GM18499 (cell line): ENCODE measurements around the gene ZNF148.

Experiments used
- ATAC-seq: cut with Tn5 transposase; IDR thresholded peaks from one replicate; pipeline ENCODE4 v1.9.1; 2021; ENCODE audit warnings: moderate number of reproducible peaks; ENCODE audit not compliant: insufficient read depth, unreplicated experiment

The ZNF148 gene

DNA sequence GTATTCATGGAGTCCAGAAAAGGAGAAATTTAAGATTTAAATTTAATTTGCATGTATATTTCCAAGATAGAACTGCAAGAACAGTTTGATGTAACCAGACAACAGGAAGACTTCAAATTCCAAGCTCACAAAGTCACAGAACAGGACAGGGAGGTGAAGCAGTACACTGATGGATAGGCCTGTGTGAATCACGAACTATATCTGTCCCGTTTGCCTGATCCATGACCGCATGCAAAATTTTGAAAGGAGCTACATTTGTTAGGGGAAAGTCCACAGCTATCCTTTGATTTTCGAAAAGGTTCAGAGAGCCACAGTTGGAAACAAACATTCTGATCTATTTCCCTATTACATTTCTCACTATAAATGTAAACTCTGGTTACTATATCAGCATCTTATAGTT lies 83.1 kb downstream of the ZNF148 start:
- no peak for ATAC-seq

DNA sequence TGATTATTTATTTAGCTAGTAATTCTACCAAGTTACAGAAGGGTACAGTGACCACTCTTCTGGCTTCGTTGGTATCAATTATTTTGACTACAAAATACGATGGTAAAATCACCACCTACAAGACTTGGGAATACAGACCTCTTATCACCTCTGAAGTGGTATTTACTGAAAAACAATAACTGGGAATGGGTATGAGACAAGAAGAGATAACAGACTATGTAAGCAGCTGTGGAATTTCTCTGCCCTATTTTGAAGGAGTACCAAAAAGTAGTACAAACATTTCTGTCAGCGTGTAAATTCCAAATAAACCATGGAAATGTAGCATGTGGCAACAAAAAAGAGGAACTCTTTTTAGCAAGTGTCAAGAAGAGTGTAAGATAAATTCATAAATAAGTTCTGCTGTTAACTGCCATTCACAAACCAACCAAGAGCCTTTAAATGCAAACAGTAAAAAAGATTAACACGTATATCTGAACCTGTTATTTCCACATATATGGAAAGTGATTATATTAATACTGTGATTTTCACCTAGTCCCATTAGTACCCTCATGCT lies 85.6 kb downstream of the ZNF148 start:
- no peak for ATAC-seq

DNA sequence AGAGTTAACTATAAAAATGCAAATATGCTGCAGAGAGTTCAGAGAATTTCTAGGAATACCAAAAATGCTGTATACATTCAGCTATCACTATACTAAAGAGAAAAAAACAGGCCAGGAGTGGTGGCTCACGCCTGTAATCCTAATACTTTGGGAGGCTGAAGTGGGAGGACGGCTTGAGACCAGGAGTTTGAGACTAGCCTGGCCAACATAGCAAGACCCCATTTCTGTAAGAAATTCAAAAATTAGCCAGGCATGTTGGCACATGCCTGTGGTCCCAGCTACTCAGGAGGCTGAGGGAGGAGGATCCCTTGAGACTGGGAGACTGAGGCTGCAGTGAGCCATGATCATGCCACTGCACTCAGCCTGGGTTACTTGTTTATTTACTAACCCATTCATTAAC lies 87.9 kb downstream of the ZNF148 start:
- ATAC-seq = no peak

GRCh38 chr3:125281381-125281780 lies 93.7 kb downstream of the ZNF148 start:
- ATAC-seq = no peak

GRCh38 chr3:125280668-125281361 lies 94.3 kb downstream of the ZNF148 start:
- ATAC-seq = no peak

GRCh38 chr3:125278155-125278554 lies 97.0 kb downstream of the ZNF148 start:
- ATAC-seq = no peak

DNA sequence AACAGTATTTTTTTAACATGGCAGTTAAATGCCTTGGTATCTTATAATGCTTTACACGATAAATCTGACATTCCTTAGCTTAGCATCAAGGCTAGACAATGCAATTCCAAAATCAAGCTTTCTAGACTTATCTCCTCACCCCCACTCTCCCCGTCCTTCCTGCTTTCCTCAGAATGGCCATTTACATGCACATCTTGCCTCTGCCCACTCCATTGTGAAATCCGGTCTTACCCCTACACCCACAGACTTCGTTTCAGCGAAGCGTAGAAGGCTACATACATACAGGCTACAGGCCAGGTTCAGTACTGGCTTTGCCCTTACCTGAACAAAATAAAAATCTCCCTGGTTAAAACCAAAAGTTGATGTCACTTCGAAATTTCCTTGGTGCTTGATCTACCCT lies 104.0 kb downstream of the ZNF148 start:
- no peak for ATAC-seq

DNA sequence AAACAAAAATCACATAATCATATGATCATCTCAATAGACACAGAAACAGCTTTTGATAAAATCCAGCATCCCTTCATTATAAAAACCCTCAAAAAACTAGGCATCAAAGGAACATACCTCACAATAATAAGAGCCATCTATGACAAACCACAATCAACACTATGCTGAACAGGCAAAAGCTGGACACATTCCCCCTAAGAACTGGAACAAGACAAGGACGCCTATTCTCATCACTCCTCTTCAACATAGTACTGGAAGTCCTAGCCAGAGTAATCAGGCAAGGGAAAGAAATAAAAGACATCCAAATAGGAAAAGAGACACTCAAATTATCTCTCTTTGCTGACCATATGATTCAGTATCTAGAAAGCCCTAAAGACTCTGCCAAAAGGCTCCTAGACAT lies 107.7 kb downstream of the ZNF148 start:
- no peak for ATAC-seq

DNA sequence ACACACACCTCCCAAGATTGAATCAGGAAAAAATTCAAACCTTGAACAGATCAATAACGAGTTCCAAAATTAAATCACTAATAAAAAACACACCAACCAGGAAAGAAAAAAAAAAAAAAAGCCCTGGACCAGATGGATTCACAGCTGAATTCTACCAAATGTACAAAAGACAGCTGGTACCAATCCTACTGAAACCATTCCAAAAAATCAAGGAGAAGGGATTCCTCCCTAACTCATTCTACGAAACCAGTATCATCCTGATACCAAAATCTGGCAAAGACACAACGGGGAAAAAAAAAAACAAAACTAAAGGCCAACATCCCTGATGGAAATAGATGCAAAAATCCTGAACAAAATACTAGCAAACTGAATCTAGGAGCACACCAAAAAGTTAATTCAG lies 108.2 kb downstream of the ZNF148 start:
- no peak for ATAC-seq

- ATAC-seq = no peak
Measured at GRCh38 chr3:125262161-125262560, 113.0 kb downstream of the ZNF148 start.

DNA sequence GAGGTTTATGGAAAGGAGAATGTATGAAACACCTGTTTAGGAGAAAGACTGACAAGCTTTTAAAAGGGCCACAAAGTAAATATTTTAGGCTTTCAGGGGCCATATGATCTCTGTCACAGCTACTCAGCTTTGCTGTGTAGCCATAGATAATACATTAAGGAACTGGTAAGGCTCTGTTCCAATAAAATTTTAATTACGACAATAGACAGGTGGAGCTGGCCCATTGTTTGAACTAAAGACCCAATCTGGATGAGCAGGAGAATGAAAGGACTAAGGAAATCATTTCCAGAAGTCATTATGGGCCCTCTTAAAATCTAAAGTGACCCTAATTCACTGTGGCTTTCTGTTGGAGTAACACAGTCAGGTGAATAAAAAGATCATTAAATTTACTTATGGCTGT lies 114.1 kb downstream of the ZNF148 start:
- ATAC-seq = no peak

- no peak for ATAC-seq
Measured at GRCh38 chr3:125260158-125260557, 115.0 kb downstream of the ZNF148 start.

DNA sequence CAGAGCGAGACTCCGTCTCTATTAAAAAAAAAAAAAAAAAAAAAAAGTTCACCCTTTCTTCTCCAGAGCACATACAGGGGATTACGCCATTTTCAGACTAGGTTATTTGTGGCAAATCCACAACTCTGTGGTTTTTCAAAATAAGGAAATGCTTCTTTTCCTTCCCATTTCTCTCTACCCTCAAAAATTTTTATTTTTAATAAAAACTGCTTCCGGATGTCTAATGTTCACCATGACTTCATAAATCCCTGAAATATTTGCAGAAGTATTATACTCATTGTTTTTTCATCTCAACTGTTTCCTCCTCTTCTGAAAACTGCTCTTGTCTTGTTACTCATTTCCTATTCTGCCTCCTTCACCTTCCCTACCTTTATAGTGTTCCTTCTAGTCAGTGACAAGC lies 117.6 kb downstream of the ZNF148 start:
- ATAC-seq = no peak

GRCh38 chr3:125256675-125257074 lies 118.5 kb downstream of the ZNF148 start:
- no peak for ATAC-seq

- ATAC-seq = no peak
Measured at GRCh38 chr3:125250973-125251372, 124.2 kb downstream of the ZNF148 start.

- ATAC-seq = no peak
Measured at GRCh38 chr3:125246237-125246636, 128.9 kb downstream of the ZNF148 start.

GRCh38 chr3:125245521-125245920 lies 129.6 kb downstream of the ZNF148 start:
- no peak for ATAC-seq

DNA sequence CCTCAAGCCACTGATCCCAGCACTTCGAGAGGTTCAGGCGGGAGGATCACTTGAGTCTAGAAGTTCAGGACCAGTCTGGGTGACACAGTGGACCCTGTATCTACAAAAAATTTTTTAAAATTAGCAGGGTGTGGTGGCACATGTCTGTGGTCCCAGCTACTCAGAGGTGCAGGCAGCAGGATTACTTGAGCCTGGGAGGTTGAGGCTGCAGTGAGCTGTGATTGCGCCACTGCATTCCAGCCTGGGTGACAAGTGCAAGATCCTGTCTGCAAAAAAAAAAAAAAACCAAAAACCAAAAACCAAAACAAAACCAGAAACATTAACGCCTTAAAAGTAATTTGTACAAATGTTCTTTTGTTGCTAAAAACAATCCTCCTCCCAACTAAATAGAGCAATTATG lies 134.6 kb downstream of the ZNF148 start:
- ATAC-seq = no peak

DNA sequence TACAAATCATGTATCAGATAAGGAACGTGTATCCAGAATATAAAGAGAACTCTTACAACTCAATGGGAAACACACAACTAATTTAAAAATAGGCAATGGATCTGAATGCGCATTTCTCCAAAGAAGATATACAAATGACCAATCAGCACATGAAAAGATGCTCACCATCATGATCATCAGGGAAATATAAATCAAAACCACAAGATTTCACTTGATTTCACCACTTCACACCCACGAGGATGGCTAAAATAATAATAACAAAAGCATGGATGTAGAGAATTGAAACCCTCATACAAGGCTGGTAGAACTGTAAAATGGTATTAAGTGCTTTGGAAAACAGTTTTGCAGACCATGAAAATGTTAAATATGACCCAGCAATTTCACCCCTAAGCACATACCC lies 135.9 kb downstream of the ZNF148 start:
- ATAC-seq = no peak

DNA sequence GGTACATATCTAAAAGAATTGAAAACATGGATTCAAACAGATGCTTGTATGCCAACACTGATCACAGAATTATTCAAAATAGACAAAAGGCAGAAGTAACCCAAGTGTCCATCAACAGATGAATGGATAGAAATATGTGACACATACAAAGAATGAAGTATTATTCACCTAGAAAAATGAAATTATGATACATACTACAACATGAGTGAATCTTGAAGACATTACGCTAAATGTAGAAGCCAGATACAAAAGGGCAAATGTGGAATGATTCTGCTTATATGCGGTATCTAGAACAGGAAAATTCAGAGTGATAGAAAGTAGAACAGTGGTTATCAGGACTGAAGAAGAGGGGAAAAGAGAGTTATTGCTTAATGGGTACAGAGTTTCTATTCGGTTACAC lies 136.4 kb downstream of the ZNF148 start:
- no peak for ATAC-seq

DNA sequence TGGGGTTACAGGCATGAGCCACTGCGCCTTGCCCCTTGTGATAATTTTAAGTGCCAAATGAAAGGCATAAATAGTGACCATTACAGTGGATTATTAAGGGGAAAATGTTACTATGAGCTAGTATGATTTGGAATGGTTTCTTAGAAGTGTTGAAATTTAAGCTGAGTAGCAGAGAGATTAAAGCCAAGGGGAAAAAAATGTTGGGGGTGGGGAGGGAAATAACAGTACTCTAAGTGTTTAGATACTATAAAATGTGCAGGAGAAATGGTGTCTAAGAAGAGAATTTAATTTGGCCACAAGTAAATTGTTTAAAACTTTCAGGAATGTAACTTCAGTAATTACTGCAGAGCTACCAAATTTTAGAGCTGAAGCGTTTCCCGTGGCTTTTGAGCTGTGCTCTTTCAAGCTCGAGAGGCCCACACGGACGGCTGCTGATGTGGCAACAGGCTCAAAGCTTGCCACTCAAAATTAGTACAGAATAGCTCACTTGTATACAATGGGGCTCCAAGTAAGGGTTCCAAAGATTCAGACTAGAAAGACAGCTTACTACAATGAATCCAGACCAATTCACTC lies 138.7 kb downstream of the ZNF148 start:
- ATAC-seq = no peak

DNA sequence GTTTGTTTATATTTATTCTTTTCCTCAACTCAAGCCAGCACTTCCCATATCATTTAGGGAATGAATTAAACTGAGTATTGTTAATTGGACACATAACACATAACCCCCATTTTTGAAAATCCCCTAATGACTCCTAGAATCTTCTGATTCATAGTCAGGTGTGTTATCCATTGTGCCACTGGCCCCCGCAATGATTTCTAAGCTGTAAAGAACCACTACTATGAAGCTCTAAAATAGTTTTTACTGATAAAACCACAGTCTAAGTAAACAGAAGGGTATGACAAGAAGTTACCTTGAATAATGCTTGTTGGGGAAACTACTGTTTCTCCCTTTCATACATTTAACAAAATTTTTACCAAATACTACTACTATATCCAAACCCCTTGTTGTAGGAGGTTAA lies 140.3 kb downstream of the ZNF148 start:
- ATAC-seq = no peak
